ENCODE data around the gene KSR1. TPM values are rescaled to one million over a fixed set of nuclear protein-coding genes. Genes with fewer than 3 reads are reported as not detected.
A peak's percentile ranks its signal among the peaks of the same experiment; 100 is the strongest.
"Not testable (repeated sequence)": the region's sequence is repeated elsewhere in the genome, so short reads cannot be mapped to it uniquely, and the experiment has no call there.

The KSR1 gene
- 10 to 100 TPM in 3 of 5 donors, 1 to 10 TPM in 2; 2.7 to 32.1 (median 15.1) TPM for total RNA-seq
- polyA plus RNA-seq = 10 to 100 TPM; 11.6 to 21.2 (median 12.1) TPM
- long read RNA-seq, donor 1 = 0 reads
- long read RNA-seq, donor 2, partial matches to known transcripts = 6 of 7 reads
- long read RNA-seq, donor 2, other reads (novel, unspliced or antisense) = 0 of 7 reads
- long read RNA-seq, donor 3, partial matches to known transcripts = 0 of 1 reads
- long read RNA-seq, donor 3, other reads (novel, unspliced or antisense) = 0 of 1 reads
- long read RNA-seq, donor 4 = 0 reads
- long read RNA-seq, donor 5 = 0 reads
- long read RNA-seq, donor 6, partial matches to known transcripts = 0 of 1 reads
- long read RNA-seq, donor 6, other reads (novel, unspliced or antisense) = 0 of 1 reads
- long read RNA-seq, donor 7 = 0 reads
- long read RNA-seq, donor 8, partial matches to known transcripts = 0 of 1 reads
- long read RNA-seq, donor 8, other reads (novel, unspliced or antisense) = 0 of 1 reads
- long read RNA-seq, donor 9, partial matches to known transcripts = 0 of 1 reads
- long read RNA-seq, donor 9, other reads (novel, unspliced or antisense) = 0 of 1 reads
- long read RNA-seq, donor 10 = 0 reads

GRCh38 chr17:27455914-27456680, at the start of gene KSR1:
TSS of gene KSR1 (plus strand) at chr17:27456448. CDS start at chr17:27456644, 196 bp downstream.
- Histone ChIP-seq H3K36me3 (no peaks in the 10 kb centered on the region), H3K27ac (peak within 1 kb of the TSS; percentile 80 to 92 (median 84)), H3K4me3 (peak within 1 kb of the TSS; percentile 70 to 89 (median 86)), H3K4me1 (peaks cover 14 to 49% (median 38%) of the 10 kb centered on the region in 4 donors), H3K27me3 (no peaks in the 10 kb centered on the region), H3K9me3 (no peaks in the 10 kb centered on the region)
- WGBS, 5 donors = 0 to 4% (median 0%) methylated on average over 2 to 82 of the region's 88 CpGs
- intact Hi-C loops (cut with DNase I; ENCODE audit: low total_unique reads) = no loop called here
- TF ChIP-seq CTCF (IDR thresholded peaks at IDR 0.05) = peak in 3 of 7 experiments; percentile 9 to 39 (median 23)
- peak in 2 of 3 donors; percentile 27 to 57 for TF ChIP-seq POLR2AphosphoS5 (IDR thresholded peaks at IDR 0.05)
- no peak for TF ChIP-seq EP300 (IDR thresholded peaks at IDR 0.05)
- TF ChIP-seq POLR2A (IDR thresholded peaks at IDR 0.05) = no peak
- peak; percentile 89 to 96 for DNase-seq

GRCh38 chr17:27407916-27408864, 48.1 kb upstream of the KSR1 start:
- H3K4me1 ChIP-seq = peaks cover 0 to 10% (median 3%) of the 10 kb centered on the region in 4 donors
- intact Hi-C loops (cut with DNase I; ENCODE audit: low total_unique reads) = no loop called here
- 42 to 51% (median 46%) methylated on average over 6 of the region's 6 CpGs for WGBS, 5 donors
- DNase-seq = peak; percentile 16 to 23
- H3K36me3 ChIP-seq = no peaks in the 10 kb centered on the region
- no peak overlapping the region for H3K27ac ChIP-seq
- no peak overlapping the region for H3K4me3 ChIP-seq
- H3K9me3 ChIP-seq = no peaks in the 10 kb centered on the region
- TF ChIP-seq POLR2A (IDR thresholded peaks at IDR 0.05) (no peak), EP300 (IDR thresholded peaks at IDR 0.05) (no peak), POLR2AphosphoS5 (IDR thresholded peaks at IDR 0.05) (no peak), CTCF (IDR thresholded peaks at IDR 0.05) (no peak)
- H3K27me3 ChIP-seq = no peaks in the 10 kb centered on the region

GRCh38 chr17:27408891-27409290, 47.4 kb upstream of the KSR1 start:
- peak in 1 of 2 donors; percentile 10 for DNase-seq
- 52 to 70% (median 67%) methylated on average over 3 to 4 of the region's 4 CpGs for WGBS, 5 donors

GRCh38 chr17:27412158-27412557, 44.1 kb upstream of the KSR1 start:
- H3K36me3 ChIP-seq; H3K4me1 ChIP-seq; H3K9me3 ChIP-seq; H3K27ac ChIP-seq; H3K27me3 ChIP-seq; H3K4me3 ChIP-seq; intact Hi-C loops (cut with DNase I; ENCODE audit: low total_unique reads): not testable (repeated sequence)
- WGBS, 5 donors = 74 to 80% (median 77%) methylated on average over 9 of the region's 9 CpGs
- DNase-seq = peak in 1 of 2 donors; percentile 23

More at GRCh38 chr17:27408891-27409290, 47.4 kb upstream of the KSR1 start:
- intact Hi-C loops (cut with DNase I; ENCODE audit: low total_unique reads) = no loop called here
- TF ChIP-seq EP300 (IDR thresholded peaks at IDR 0.05) (no peak), POLR2AphosphoS5 (IDR thresholded peaks at IDR 0.05) (no peak), CTCF (IDR thresholded peaks at IDR 0.05) (no peak), POLR2A (IDR thresholded peaks at IDR 0.05) (no peak)
- Histone ChIP-seq H3K4me1 (peaks cover 0 to 10% (median 3%) of the 10 kb centered on the region in 4 donors), H3K4me3 (no peak overlapping the region), H3K36me3 (no peaks in the 10 kb centered on the region), H3K27me3 (no peaks in the 10 kb centered on the region), H3K9me3 (no peaks in the 10 kb centered on the region), H3K27ac (no peak overlapping the region)
